GM23338 (cell line): ENCODE results near the gene MED13L. TPM values are rescaled to one million over a fixed set of nuclear protein-coding genes. Genes with fewer than 3 reads are reported as not detected.
"Not testable (repeated sequence)": the region's sequence is repeated elsewhere in the genome, so short reads cannot be mapped to it uniquely, and the experiment has no call there.

Experiments
- ATAC-seq: fragments of 200-7000 bp; cut with Tn5 transposase; 3 replicates; pipeline ENCODE4 v1.9.1; 2020
- DNase-seq: peaks from one replicate; pipeline ENCODE4 v3.0.0-alpha.2; 2015; ENCODE audit warnings: low spot score
- H2AFZ ChIP-seq: fragments of 200-600 bp; sonication (generic); 2 replicates; pipeline ENCODE4 v1.8.0; 2016; ENCODE audit warnings: antibody characterized with exemption, mild to moderate bottlenecking, moderate library complexity
- H3F3A ChIP-seq: fragments of 200-600 bp; sonication (generic); replicated peaks from 2 replicates; pipeline ENCODE4 v1.8.0; 2017; ENCODE audit warnings: antibody characterized with exemption, mixed run types, low read depth
- H3K27ac ChIP-seq: fragments of 200-600 bp; sonication (generic); 2 replicates; pipeline ENCODE4 v1.6.1; 2016; ENCODE audit warnings: low read depth
- H3K27me3 ChIP-seq: fragments of 200-600 bp; sonication (generic); 2 replicates; pipeline ENCODE4 v1.8.0; 2016; ENCODE audit warnings: mild to moderate bottlenecking, mixed run types, moderate library complexity; ENCODE audit not compliant: insufficient read depth
- H3K36me3 ChIP-seq: fragments of 200-600 bp; sonication (generic); 2 replicates; pipeline ENCODE4 v1.8.0; 2016; ENCODE audit warnings: mild to moderate bottlenecking; ENCODE audit not compliant: insufficient read depth
- H3K4me1 ChIP-seq: fragments of 200-600 bp; sonication (generic); 2 replicates; pipeline ENCODE4 v1.8.0; 2016; ENCODE audit warnings: mild to moderate bottlenecking, moderate library complexity; ENCODE audit not compliant: insufficient read depth
- H3K4me2 ChIP-seq: fragments of 200-600 bp; sonication (generic); 2 replicates; pipeline ENCODE4 v1.7.1; 2017; ENCODE audit warnings: mixed run types
- H3K4me3 ChIP-seq: fragments of 200-600 bp; sonication (generic); 2 replicates; pipeline ENCODE4 v1.6.1; 2016; ENCODE audit warnings: mixed run types
- H3K79me2 ChIP-seq: fragments of 200-600 bp; sonication (generic); replicated peaks from 2 replicates; pipeline ENCODE4 v1.8.0; 2017; ENCODE audit warnings: mild to moderate bottlenecking; ENCODE audit not compliant: insufficient read depth
- H3K9me2 ChIP-seq: fragments of 200-600 bp; sonication (generic); 2 replicates; pipeline ENCODE4 v1.8.0; 2017; ENCODE audit not compliant: insufficient read depth
- H4K20me1 ChIP-seq: fragments of 200-600 bp; sonication (generic); replicated peaks from 2 replicates; pipeline ENCODE4 v1.8.0; 2017; ENCODE audit warnings: mild to moderate bottlenecking; ENCODE audit not compliant: insufficient read depth
- H3K27ac Mint-ChIP-seq: 2 replicates; pipeline ENCODE4 v1.8.0; 2020; ENCODE audit warnings: inconsistent platforms, mild to moderate bottlenecking, moderate library complexity, mixed read lengths
- H3K27me3 Mint-ChIP-seq: 3 replicates; pipeline ENCODE4 v1.8.0; 2022; ENCODE audit warnings: low read depth, mild to moderate bottlenecking, moderate library complexity, mixed read lengths, inconsistent platforms; ENCODE audit not compliant: insufficient read depth, poor library complexity
- H3K36me3 Mint-ChIP-seq: 3 replicates; pipeline ENCODE4 v1.8.0; 2021; ENCODE audit warnings: low read depth, mild to moderate bottlenecking, inconsistent platforms, moderate library complexity, mixed read lengths
- H3K4me1 Mint-ChIP-seq: 3 replicates; pipeline ENCODE4 v1.8.0; 2020; ENCODE audit warnings: mild to moderate bottlenecking, inconsistent platforms, mixed read lengths
- H3K4me3 Mint-ChIP-seq: 3 replicates; pipeline ENCODE4 v1.8.0; 2021; ENCODE audit warnings: moderate library complexity, mild to moderate bottlenecking, inconsistent platforms, mixed read lengths
- H3K9me3 Mint-ChIP-seq: 3 replicates; pipeline ENCODE4 v1.8.0; 2020; ENCODE audit warnings: moderate library complexity, mild to moderate bottlenecking, inconsistent platforms, mixed read lengths
- CREB1 ChIP-seq: fragments of 250-450 bp; sonication (Bioruptor Pico); IDR thresholded peaks from 2 replicates; pipeline ENCODE4 v1.5.0; 2020; ENCODE audit warnings: low read depth, mild to moderate bottlenecking, moderate library complexity
- CTCF ChIP-seq, 2 experiments: fragments of 200-600 bp in 1 of 2; sonication (generic) in 1 of 2; conservative IDR thresholded peaks; 2 replicates each; pipeline versions ENCODE4 v1.5.1 to v1.6.1; 2016 to 2017; ENCODE audit warnings: antibody characterized with exemption in 2 of 2, low read depth in 2 of 2, mild to moderate bottlenecking in 2 of 2, moderate library complexity in 1 of 2
- ETS1 ChIP-seq: IDR thresholded peaks from 2 replicates; pipeline ENCODE4 v1.6.1; 2016; ENCODE audit warnings: antibody characterized with exemption
- EZH2 ChIP-seq: fragments of 200-600 bp; sonication (generic); IDR thresholded peaks from one replicate; pipeline ENCODE4 v1.8.0; 2017; ENCODE audit warnings: antibody characterized with exemption, mild to moderate bottlenecking, low read depth; ENCODE audit not compliant: unreplicated experiment
- EZH2phosphoT487 ChIP-seq: fragments of 200-600 bp; sonication (generic); IDR thresholded peaks from one replicate; pipeline ENCODE4 v1.8.1; 2018; ENCODE audit warnings: antibody characterized with exemption; ENCODE audit not compliant: unreplicated experiment
- POLR2AphosphoS5 ChIP-seq: IDR thresholded peaks from 2 replicates; pipeline ENCODE4 v1.6.1; 2016; ENCODE audit warnings: antibody characterized with exemption, low read depth
- REST ChIP-seq: IDR thresholded peaks from one replicate; pipeline ENCODE4 v1.6.1; 2018; ENCODE audit warnings: antibody characterized with exemption; ENCODE audit not compliant: unreplicated experiment
- STAT1 ChIP-seq: IDR thresholded peaks from one replicate; pipeline ENCODE4 v1.6.1; 2016; ENCODE audit warnings: antibody characterized with exemption; ENCODE audit not compliant: unreplicated experiment
- ZNF114 ChIP-seq: fragments of 250-450 bp; sonication (Bioruptor Pico); IDR thresholded peaks from 2 replicates; pipeline ENCODE4 v1.5.0; 2020; ENCODE audit warnings: mild to moderate bottlenecking, moderate library complexity
- polyA plus RNA-seq: library from polyadenylated mRNA; unstranded; fragments of >200 nt; fragmentation: Nextera tagmentation; extraction: Ambion mirVana; gene quantifications from 2 replicates; pipeline ENCODE4 v1.2.1, GENCODE V29; 2016
- total RNA-seq: library from RNA; depleted of rRNA; stranded (reverse); fragments of >200 nt; shearing (Covaris generic); gene quantifications from 2 replicates; pipeline ENCODE4 v1.2.3, GENCODE V29; 2014

Gene MED13L
- total and polyA plus RNA-seq, 2 experiments from 2014 or later, result 20.9 to 73.6 TPM

GRCh38 chr12:115979351-115979750 lies 298.1 kb downstream of the MED13L start (continued):
- no peak for TF ChIP-seq REST
- TF ChIP-seq EZH2phosphoT487, result no peak
- TF ChIP-seq ZNF114 (CRISPR knock-in tag), result no peak
- no peak for TF ChIP-seq POLR2AphosphoS5
- no peak for TF ChIP-seq ETS1
- no peak for TF ChIP-seq STAT1

GRCh38 chr12:115976829-115977228 lies 300.7 kb downstream of the MED13L start:
- not testable (repeated sequence) for H3K27me3 ChIP-seq, H3K4me3 Mint-ChIP-seq

GRCh38 chr12:115975411-115975810 lies 302.1 kb downstream of the MED13L start:
- H3K4me1 Mint-ChIP-seq, result peaks cover 13% of the 10 kb centered on the region; the same call in 2 of the 3 replicates
- H3K27me3 Mint-ChIP-seq, result no peaks in the 10 kb centered on the region
- H3K36me3 Mint-ChIP-seq, result peaks cover 16% of the 10 kb centered on the region; the same call in 2 of the 3 replicates
- no peaks in the 10 kb centered on the region for H3K27me3 ChIP-seq
- no peak overlapping the region; the same call in 1 of the 2 replicates for H3K27ac ChIP-seq
- peaks cover 4% of the 10 kb centered on the region; the same call in 1 of the 2 replicates for H3K36me3 ChIP-seq
- H3K27ac Mint-ChIP-seq, result no peak overlapping the region
- ATAC-seq, result no peak
- H3K9me3 Mint-ChIP-seq, result no peaks in the 10 kb centered on the region
- no peaks in the 10 kb centered on the region for H3K79me2 ChIP-seq
- no peaks in the 10 kb centered on the region for H3K9me2 ChIP-seq
- no peak overlapping the region for H3K4me2 ChIP-seq
- no peak overlapping the region for H3K4me3 ChIP-seq
- H3F3A ChIP-seq, result no peaks in the 10 kb centered on the region
- DNase-seq, result no peak
- H2AFZ ChIP-seq, result no peak overlapping the region
- 0 out of 2 replicates have a peak, but pooled peaks cover 3% of the 10 kb centered on the region for H4K20me1 ChIP-seq
- H3K4me3 Mint-ChIP-seq, result no peak overlapping the region
- peaks cover 9% of the 10 kb centered on the region; the same call in 1 of the 2 replicates for H3K4me1 ChIP-seq
- TF ChIP-seq CTCF (conservative IDR thresholded peaks at IDR 0.05; ENCODE audit: low read depth in 2 of 2), result no peak
- TF ChIP-seq EZH2, result no peak
- TF ChIP-seq CREB1 (CRISPR knock-in tag), result no peak

More at GRCh38 chr12:115976829-115977228, 300.7 kb downstream of the MED13L start:
- H4K20me1 ChIP-seq, H3K9me2 ChIP-seq, H3K4me2 ChIP-seq, H3F3A ChIP-seq, H3K79me2 ChIP-seq, DNase-seq, ATAC-seq, H3K9me3 Mint-ChIP-seq, H3K36me3 ChIP-seq, H3K4me1 ChIP-seq, H3K27me3 Mint-ChIP-seq, H3K27ac ChIP-seq, H2AFZ ChIP-seq, H3K4me3 ChIP-seq, H3K27ac Mint-ChIP-seq: not testable (repeated sequence)
- Mint-ChIP-seq H3K36me3 (peaks cover 11% of the 10 kb centered on the region; the same call in 2 of the 3 replicates), H3K4me1 (peaks cover 17% of the 10 kb centered on the region; the same call in 2 of the 3 replicates)
